ENCODE results near the gene OTOS. TPM values are rescaled to one million over a fixed set of nuclear protein-coding genes. Genes with fewer than 3 reads are reported as not detected.

OTOS gene
- total RNA-seq, 1 donor from 2014 or later = not detected

GRCh38 chr2:240168546-240169361 is 28.3 kb upstream of the OTOS start:
- DNase-seq (ENCODE audit: missing footprints) (no peak), ATAC-seq (no peak)
- intact Hi-C loops (cut with DNase I) = no loop called here

GRCh38 chr2:240168041-240168440 is 27.6 kb upstream of the OTOS start:
- no peak for ATAC-seq
- DNase-seq (ENCODE audit: missing footprints) = no peak
- intact Hi-C loops (cut with DNase I) = no loop called here

GRCh38 chr2:240167588-240167880 is 27.1 kb upstream of the OTOS start:
- no peak for ATAC-seq
- no peak for DNase-seq (ENCODE audit: missing footprints)
- intact Hi-C loops (cut with DNase I) = no loop called here

- intact Hi-C loops (cut with DNase I) = no loop called here
- DNase-seq (ENCODE audit: missing footprints) = no peak
- no peak for ATAC-seq
Observed at GRCh38 chr2:240166761-240167587, 26.5 kb upstream of the OTOS start.

DNA sequence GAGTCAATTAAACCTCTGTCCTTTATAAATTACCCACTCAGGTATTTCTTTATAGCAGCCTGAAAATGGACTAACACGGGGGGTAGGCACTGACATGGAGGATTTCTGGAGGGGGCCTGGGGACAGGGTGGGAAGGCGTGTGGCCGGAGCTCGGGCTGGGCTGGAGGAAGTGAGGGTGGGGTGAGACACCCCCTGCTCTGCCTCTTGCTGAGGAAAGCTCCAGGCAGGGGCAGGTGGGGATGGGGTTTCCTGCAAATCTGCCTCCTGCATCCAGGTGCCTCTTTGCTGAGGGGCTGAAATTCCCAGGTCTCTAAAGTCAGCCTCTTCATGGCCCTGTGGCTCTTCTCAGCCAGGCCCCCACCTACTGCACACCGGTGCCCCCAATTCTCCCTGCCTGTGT is 25.7 kb upstream of the OTOS start:
- DNase-seq (ENCODE audit: missing footprints) = no peak
- ATAC-seq = no peak
- intact Hi-C loops (cut with DNase I) = no loop called here

DNA sequence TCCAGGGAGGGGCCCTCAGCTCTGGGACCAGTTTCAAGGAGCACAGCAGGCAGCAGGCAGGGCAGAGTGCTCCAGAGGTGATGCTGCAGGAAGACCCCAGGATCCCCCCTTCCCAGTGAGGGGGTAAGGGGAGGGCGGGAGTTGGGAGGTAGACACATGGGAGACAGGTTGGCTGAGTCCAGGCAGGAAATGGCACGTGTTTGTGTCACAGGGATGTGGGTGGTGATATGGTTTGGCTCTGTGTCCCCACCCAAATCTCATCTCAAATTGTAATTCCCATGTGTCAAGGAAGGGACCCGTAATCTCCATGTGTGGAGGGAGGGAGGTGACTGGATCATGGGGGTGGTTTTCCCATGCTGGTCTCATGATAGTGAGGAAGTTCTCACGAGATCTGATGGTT is 25.2 kb upstream of the OTOS start:
- DNase-seq (ENCODE audit: missing footprints) (no peak), ATAC-seq (no peak)
- intact Hi-C loops (cut with DNase I) = no loop called here

DNA sequence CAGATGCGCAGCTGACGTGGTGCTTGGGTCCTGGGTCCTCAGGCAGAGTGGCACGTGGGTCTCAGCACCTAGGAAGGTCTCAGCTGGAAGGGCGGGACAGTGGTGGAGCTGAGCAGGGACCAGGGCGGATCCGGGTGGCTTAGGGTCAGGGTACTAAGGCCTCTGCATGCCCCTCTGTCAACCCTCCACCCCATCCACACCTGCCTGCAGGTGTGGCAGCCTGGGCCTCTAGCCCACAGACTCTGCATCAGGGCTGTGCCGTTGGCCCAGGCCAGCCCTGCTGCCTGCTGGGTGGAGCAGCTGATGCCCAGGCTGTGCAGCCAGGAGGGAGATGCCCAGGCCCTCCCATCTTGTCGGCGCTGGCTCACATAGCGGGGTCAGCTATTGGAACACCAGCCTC is 24.6 kb upstream of the OTOS start:
- DNase-seq (ENCODE audit: missing footprints) (no peak), ATAC-seq (no peak)
- intact Hi-C loops (cut with DNase I) = no loop called here

DNA sequence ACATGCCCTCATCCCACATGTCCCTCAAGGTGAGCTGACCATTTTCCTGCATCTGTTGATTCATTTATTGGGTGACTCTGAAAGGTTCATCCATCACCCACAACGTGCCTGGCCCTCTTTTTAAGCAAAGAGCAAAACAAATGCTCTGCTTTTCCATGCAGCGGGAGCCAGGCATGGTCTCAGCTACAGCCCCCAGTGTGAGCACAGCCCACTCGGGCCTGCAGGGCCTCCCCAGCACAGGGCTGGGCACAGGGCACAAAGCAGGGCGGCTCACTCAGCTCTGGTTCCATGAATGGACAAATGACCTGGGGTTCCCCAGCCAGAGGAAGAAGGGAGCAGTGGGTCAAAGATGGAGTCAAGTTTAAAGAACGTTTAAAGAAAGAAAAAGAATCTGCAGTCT is 24.1 kb upstream of the OTOS start:
- no peak for DNase-seq (ENCODE audit: missing footprints)
- intact Hi-C loops (cut with DNase I) = no loop called here
- no peak for ATAC-seq

GRCh38 chr2:240163844-240164574 is 23.6 kb upstream of the OTOS start:
- intact Hi-C loops (cut with DNase I) = no loop called here
- ATAC-seq (no peak), DNase-seq (ENCODE audit: missing footprints) (no peak)

- no peak for DNase-seq (ENCODE audit: missing footprints)
Observed at GRCh38 chr2:240162939-240163714, 22.7 kb upstream of the OTOS start.

GRCh38 chr2:240162531-240162930 is 22.1 kb upstream of the OTOS start:
- ATAC-seq (no peak), DNase-seq (ENCODE audit: missing footprints) (no peak)
- intact Hi-C loops (cut with DNase I) = no loop called here

More at GRCh38 chr2:240162939-240163714, 22.7 kb upstream of the OTOS start:
- intact Hi-C loops (cut with DNase I) = no loop called here
- ATAC-seq = no peak

DNA sequence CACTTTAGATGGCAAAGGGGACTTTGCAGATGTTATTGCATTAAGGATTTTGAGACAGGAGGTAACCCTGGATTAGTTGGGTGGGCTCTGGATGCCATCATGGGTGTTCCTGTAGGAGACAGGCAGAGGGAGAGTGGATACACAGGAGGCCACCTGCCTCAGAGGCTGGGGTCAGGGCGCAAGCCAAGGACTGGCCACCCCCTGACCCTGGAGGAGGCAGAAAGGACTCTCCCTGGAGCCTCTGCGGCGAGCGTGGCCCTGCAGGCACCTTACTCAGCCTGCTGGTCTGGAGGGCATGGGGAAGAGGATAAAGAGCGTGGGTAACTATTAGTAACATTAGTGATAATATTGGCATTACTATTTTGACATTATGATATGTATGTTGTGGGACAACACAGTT is 21.6 kb upstream of the OTOS start:
- ATAC-seq = no peak
- DNase-seq (ENCODE audit: missing footprints) = no peak
- intact Hi-C loops (cut with DNase I) = no loop called here

GRCh38 chr2:240161087-240161750 is 20.8 kb upstream of the OTOS start:
- DNase-seq (ENCODE audit: missing footprints) = no peak
- intact Hi-C loops (cut with DNase I) = no loop called here
- no peak for ATAC-seq

DNA sequence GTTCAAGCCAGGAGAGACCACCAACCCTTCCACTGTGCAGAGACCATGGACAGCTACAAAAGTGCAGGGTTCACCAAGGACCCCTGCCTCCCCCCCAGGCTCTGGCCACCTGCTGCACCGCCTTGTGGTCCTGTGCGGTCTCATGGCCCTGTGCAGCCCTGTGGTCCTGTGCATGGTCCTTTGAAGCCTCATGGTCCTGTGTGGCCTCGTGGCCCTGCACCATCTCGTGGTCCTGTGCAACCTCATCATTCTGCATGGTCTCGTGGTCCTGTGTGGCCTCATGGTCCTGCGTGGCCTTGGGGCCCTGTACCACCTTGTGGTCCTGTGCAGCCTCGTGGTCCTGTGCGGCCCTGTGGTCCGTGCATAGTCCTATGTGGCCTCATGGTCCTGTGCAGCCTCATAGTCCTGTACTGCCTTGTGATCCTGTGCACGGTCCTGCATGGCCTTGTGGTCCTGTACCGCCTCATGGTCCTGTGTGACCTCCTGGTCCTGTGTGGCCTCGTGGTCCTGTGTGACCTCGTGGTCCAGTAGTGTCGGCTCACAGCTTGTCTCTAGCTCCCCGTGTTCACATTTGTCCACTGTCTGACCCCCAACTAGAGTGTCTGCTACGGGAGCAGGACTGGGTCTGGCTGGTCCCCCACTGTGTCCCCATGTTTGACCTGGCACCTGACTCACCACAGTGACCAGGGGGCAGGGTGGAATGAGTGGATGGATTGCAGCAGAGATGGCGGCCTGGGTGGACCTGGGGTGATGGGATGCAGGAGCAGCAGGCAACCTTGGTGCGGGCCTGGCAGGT is 20.0 kb upstream of the OTOS start:
- DNase-seq (ENCODE audit: missing footprints) (no peak), ATAC-seq (no peak)
- intact Hi-C loops (cut with DNase I) = no loop called here

- intact Hi-C loops (cut with DNase I) = no loop called here
- no peak for ATAC-seq
- DNase-seq (ENCODE audit: missing footprints) = no peak
Observed at GRCh38 chr2:240159251-240159839, 18.9 kb upstream of the OTOS start.

- no peak for DNase-seq (ENCODE audit: missing footprints)
- intact Hi-C loops (cut with DNase I) = no loop called here
- ATAC-seq = no peak
Observed at GRCh38 chr2:240157147-240157470, 16.7 kb upstream of the OTOS start.

DNA sequence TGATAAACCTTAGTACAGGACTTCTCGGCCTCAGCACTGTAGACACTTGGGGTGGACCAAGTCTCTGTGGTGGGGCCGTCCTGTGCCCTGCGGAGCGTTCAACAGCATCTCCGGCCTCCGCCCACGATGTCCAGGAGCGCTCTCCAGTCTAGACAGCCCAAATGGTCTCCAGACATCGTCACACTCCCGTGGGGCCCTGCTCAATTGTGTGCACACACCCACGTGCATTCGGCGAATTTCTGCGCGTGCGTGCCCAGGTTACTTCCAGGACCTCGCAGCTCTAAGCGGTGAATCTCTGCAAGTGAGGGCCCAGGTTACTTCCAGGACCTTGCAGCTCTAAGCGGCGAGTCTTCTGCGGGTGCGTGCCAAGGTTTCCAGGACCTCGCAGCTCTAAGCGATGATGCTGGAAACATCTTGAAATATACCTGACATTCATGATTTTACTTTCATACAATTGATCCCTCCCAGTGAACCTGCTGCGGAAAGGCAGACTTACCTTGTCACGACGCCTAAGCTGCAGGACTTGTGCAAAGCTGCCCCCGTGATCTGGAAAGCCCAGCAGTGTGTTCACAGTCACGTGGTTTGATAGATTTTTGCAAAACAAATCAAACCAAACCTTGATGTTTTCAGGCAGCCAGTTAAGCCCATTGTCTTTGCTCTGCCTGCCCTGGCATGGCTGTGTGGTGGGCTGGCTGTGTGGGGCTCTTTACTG is 16.1 kb upstream of the OTOS start:
- intact Hi-C loops (cut with DNase I) = no loop called here
- no peak for ATAC-seq
- DNase-seq (ENCODE audit: missing footprints) = no peak
